ENCODE data around the gene OGFOD1. TPM values are rescaled to one million over a fixed set of nuclear protein-coding genes. Genes with fewer than 3 reads are reported as not detected.
"Not testable (repeated sequence)": the region's sequence is repeated elsewhere in the genome, so short reads cannot be mapped to it uniquely, and the experiment has no call there.

OGFOD1 gene
- total RNA-seq, 1 donor from 2014 or later, result 45.9 TPM

GRCh38 chr16:56481468-56482122, 30.2 kb downstream of the OGFOD1 start:
- H3K4me1 Mint-ChIP-seq (ENCODE audit: unreplicated experiment), result peaks cover 18% of the 10 kb centered on the region
- no peak overlapping the region for H3K4me3 Mint-ChIP-seq
- peak overlapping the region; percentile 45 for H3K27ac Mint-ChIP-seq
- no peaks in the 10 kb centered on the region for H3K9me3 Mint-ChIP-seq
- H3K36me3 Mint-ChIP-seq, result peaks cover 22% of the 10 kb centered on the region
- TF ChIP-seq, protein P1, sequence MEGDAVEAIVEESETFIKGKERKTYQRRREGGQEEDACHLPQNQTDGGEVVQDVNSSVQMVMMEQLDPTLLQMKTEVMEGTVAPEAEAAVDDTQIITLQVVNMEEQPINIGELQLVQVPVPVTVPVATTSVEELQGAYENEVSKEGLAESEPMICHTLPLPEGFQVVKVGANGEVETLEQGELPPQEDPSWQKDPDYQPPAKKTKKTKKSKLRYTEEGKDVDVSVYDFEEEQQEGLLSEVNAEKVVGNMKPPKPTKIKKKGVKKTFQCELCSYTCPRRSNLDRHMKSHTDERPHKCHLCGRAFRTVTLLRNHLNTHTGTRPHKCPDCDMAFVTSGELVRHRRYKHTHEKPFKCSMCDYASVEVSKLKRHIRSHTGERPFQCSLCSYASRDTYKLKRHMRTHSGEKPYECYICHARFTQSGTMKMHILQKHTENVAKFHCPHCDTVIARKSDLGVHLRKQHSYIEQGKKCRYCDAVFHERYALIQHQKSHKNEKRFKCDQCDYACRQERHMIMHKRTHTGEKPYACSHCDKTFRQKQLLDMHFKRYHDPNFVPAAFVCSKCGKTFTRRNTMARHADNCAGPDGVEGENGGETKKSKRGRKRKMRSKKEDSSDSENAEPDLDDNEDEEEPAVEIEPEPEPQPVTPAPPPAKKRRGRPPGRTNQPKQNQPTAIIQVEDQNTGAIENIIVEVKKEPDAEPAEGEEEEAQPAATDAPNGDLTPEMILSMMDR (conservative IDR thresholded peaks at IDR 0.05), result no peak
- DNase-seq (ENCODE audit: extremely low spot score, unreplicated experiment), result no peak
- H3K27me3 Mint-ChIP-seq, result no peaks in the 10 kb centered on the region

DNA sequence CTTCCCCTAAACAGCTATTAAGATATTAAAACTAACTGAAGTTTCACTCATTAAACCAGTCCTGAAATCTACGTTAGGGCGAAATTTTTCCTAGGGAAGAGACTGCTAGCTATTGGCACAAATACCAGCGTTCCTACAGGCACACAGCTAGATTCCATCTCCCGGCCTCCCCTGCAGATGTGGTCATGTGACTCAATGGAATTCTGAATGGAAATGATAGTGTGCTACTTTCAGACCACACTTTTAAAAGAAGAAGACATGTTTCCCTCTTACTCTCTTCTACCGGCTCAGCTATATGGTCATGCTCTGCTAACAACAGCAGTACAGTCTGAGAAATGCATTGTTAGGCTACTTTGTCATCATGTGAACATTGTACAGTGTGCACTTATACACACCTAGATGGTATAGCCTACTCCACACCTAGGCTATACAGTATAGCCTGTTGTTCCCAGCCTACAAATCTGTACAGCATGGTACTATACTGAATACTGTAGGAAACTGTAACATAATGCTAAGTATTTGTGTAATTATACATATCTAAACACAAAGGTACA, 31.4 kb downstream of the OGFOD1 start:
- TF ChIP-seq, protein P1 (conservative IDR thresholded peaks at IDR 0.05), result no peak
- Mint-ChIP-seq H3K4me1 (ENCODE audit: unreplicated experiment) (peaks cover 18% of the 10 kb centered on the region), H3K27me3 (no peaks in the 10 kb centered on the region), H3K4me3 (no peak overlapping the region), H3K36me3 (peaks cover 15% of the 10 kb centered on the region), H3K9me3 (no peaks in the 10 kb centered on the region), H3K27ac (no peak overlapping the region)
- DNase-seq (ENCODE audit: extremely low spot score, unreplicated experiment), result no peak

GRCh38 chr16:56483394-56483793, 32.0 kb downstream of the OGFOD1 start:
- Mint-ChIP-seq H3K36me3 (peaks cover 14% of the 10 kb centered on the region), H3K27me3 (no peaks in the 10 kb centered on the region), H3K4me3 (no peak overlapping the region), H3K4me1 (ENCODE audit: unreplicated experiment) (peaks cover 18% of the 10 kb centered on the region), H3K9me3 (no peaks in the 10 kb centered on the region), H3K27ac (no peak overlapping the region)
- TF ChIP-seq, protein P1 (conservative IDR thresholded peaks at IDR 0.05), result no peak
- DNase-seq (ENCODE audit: extremely low spot score, unreplicated experiment), result no peak

DNA sequence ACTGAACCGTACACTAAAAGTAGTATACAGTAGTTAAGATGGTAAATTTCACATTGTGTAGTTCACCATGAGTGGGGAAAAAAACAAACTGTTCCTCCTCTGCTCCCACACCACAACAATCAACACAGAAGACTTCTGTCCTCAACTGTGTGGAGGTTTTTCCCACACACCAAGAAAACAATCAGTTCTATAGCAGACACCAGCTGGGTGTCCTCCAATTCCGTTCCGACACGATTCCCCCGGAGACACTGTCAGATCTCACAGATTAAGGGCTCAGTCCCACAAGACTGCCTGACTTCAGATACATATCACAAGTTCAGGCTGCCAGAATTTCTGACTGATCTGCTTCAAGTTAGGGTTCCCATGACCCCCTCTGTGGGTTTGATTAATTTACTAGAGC, 36.7 kb downstream of the OGFOD1 start:
- no peak overlapping the region for H3K4me3 Mint-ChIP-seq
- no peaks in the 10 kb centered on the region for H3K4me1 Mint-ChIP-seq (ENCODE audit: unreplicated experiment)
- no peaks in the 10 kb centered on the region for H3K27me3 Mint-ChIP-seq
- H3K27ac Mint-ChIP-seq, result no peak overlapping the region
- H3K9me3 Mint-ChIP-seq, result no peaks in the 10 kb centered on the region
- TF ChIP-seq, protein P1 (conservative IDR thresholded peaks at IDR 0.05), result no peak
- peaks cover 10% of the 10 kb centered on the region for H3K36me3 Mint-ChIP-seq
- no peak for DNase-seq (ENCODE audit: extremely low spot score, unreplicated experiment)

DNA sequence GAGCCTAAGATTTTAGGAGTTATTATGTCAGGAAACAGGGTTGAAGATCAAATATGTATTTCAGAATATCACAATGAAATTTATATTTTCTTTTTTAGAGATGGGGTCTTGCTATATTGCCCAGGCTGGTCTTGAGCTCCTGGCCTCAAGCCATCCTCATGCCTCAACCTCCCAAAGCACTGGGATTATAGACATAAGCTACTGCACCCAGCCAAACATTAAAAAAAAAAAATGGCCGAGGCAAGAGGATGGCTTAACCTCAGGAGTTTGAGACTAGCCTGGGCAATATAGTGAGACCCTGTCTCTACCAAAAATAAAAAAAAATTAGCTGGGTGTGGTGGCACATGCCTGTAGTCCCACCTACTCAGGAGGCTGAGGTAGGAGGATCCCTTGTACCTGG, 37.5 kb downstream of the OGFOD1 start:
- H3K36me3 Mint-ChIP-seq, result peaks cover 12% of the 10 kb centered on the region
- DNase-seq (ENCODE audit: extremely low spot score, unreplicated experiment); H3K4me3 Mint-ChIP-seq; H3K9me3 Mint-ChIP-seq; H3K27ac Mint-ChIP-seq; H3K4me1 Mint-ChIP-seq (ENCODE audit: unreplicated experiment); H3K27me3 Mint-ChIP-seq: not testable (repeated sequence)

DNA sequence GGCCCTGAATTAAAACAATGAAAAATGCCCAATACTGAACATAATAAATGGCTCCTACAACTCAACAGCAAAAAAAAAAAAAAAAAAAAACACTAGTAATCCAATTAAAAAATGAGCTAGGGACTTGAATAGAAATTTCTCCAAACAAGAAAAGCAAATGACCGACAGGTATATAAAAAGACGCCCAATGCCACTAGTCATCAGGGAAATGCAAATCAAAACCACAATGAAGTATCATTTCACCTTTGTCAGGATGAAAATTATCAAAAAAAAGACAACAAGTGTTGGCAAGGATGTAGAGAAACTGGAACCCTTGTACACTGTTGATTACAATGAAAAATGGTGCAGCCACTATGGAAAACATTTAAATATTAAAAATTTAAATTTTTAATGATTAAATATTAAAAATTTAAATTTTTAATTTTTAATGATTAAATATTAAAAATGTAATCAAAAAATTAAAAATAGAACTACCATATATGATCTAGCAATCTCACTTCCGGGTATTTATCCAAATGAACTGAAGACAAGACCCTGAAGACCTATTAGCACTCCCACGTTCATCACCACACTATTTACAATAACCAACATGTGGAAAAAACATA, 40.4 kb downstream of the OGFOD1 start:
- Mint-ChIP-seq H3K27ac (no peak overlapping the region), H3K36me3 (peaks cover 9% of the 10 kb centered on the region), H3K4me1 (ENCODE audit: unreplicated experiment) (no peaks in the 10 kb centered on the region), H3K27me3 (no peaks in the 10 kb centered on the region), H3K9me3 (no peaks in the 10 kb centered on the region), H3K4me3 (no peak overlapping the region)
- TF ChIP-seq, protein P1 (conservative IDR thresholded peaks at IDR 0.05), result no peak
- no peak for DNase-seq (ENCODE audit: extremely low spot score, unreplicated experiment)
